ENCODE measurements around the gene IL16.

DNA sequence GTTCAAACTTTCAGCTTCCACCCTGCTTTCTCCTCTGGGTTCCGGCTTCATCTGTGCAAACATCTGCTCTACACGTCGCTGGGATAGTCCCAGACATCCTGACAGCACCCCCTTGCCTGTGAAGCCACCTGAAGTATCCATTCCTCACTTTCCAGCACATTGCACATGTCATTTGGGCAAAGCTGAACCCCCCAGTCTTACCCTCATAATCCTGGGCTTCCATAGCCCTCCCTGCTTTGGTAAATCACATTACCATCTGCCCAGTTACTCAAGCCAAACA, 84.7 kb downstream of the IL16 start:
- TF ChIP-seq TAF1 (IDR thresholded peaks at IDR 0.05; ENCODE audit: borderline replicate concordance, insufficient read depth, low read length) (no peak), SIN3A (IDR thresholded peaks at IDR 0.05; ENCODE audit: borderline replicate concordance, insufficient read depth, low read length) (no peak), POLR2AphosphoS5 (IDR thresholded peaks at IDR 0.05; ENCODE audit: low read depth, low read length) (no peak)
- TF ChIP-seq, protein P1, sequence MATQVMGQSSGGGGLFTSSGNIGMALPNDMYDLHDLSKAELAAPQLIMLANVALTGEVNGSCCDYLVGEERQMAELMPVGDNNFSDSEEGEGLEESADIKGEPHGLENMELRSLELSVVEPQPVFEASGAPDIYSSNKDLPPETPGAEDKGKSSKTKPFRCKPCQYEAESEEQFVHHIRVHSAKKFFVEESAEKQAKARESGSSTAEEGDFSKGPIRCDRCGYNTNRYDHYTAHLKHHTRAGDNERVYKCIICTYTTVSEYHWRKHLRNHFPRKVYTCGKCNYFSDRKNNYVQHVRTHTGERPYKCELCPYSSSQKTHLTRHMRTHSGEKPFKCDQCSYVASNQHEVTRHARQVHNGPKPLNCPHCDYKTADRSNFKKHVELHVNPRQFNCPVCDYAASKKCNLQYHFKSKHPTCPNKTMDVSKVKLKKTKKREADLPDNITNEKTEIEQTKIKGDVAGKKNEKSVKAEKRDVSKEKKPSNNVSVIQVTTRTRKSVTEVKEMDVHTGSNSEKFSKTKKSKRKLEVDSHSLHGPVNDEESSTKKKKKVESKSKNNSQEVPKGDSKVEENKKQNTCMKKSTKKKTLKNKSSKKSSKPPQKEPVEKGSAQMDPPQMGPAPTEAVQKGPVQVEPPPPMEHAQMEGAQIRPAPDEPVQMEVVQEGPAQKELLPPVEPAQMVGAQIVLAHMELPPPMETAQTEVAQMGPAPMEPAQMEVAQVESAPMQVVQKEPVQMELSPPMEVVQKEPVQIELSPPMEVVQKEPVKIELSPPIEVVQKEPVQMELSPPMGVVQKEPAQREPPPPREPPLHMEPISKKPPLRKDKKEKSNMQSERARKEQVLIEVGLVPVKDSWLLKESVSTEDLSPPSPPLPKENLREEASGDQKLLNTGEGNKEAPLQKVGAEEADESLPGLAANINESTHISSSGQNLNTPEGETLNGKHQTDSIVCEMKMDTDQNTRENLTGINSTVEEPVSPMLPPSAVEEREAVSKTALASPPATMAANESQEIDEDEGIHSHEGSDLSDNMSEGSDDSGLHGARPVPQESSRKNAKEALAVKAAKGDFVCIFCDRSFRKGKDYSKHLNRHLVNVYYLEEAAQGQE (IDR thresholded peaks at IDR 0.05; ENCODE audit: insufficient read depth in 1 of 2, low read depth in 2 of 2, low read length in 2 of 2), result no peak
